T-helper 1 cell treated with Interleukin-12 subunit alpha and Interleukin-12 subunit beta and Interleukin-4 antibody, amounts not matched to agents 30 μg/mL and 1 μg/mL, for 36 hours (primary cell): ENCODE data around the gene VASH1.

ENCODE experiments used
- H3K27ac Mint-ChIP-seq: one replicate; pipeline ENCODE4 v1.8.0; 2021; ENCODE audit warnings: mild to moderate bottlenecking, mixed read lengths
- H3K27me3 Mint-ChIP-seq: one replicate; pipeline ENCODE4 v1.8.0; 2021; ENCODE audit warnings: low read depth, mixed read lengths
- H3K36me3 Mint-ChIP-seq: one replicate; pipeline ENCODE4 v1.8.0; 2021; ENCODE audit warnings: low read depth, mixed read lengths
- H3K4me1 Mint-ChIP-seq: one replicate; pipeline ENCODE4 v1.8.0; 2021; ENCODE audit warnings: low read depth, mixed read lengths
- H3K4me3 Mint-ChIP-seq: one replicate; pipeline ENCODE4 v1.8.0; 2021; ENCODE audit warnings: mild to moderate bottlenecking, moderate library complexity, mixed read lengths
- H3K9me3 Mint-ChIP-seq: one replicate; pipeline ENCODE4 v1.8.0; 2021; ENCODE audit warnings: mixed read lengths

Gene VASH1

DNA sequence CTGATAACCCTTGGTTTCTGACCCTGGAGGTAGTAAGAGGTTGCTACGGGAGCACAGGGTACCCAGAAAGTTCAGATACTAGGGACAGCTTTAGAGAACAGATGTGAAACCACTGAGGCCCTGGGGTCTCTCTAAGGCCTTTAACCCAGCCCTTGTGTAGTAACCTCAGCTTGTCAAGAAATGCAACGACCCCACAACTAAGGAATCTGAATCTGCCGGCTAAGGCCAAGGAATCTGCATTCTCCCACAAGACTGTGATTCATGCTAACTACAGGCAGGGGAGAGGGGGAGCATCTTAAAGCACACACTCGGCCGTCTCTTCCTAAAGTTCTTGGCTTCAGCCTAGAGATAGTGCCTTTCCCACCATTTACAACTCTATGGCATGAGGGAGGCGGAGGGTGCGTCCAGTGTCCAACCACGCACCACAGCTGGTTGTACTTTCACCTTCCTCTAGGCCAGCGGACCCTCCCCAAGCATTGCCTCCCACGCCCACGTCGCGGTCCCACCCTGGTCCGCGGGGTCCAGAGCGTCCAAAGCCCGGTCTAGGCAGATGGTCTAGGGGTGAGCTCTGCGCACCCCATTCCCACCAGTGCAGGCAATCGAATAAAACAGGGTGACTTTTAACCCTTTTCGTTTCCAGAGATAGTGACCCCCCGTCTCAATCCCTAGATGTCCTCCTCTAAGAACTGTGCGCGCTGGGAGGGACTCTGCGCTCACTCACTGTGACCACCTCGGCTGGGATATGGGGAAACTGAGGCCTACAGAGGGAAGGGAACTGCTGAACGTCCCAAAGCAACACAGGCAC is 735 bp upstream of the VASH1 start:
- no peaks in the 10 kb centered on the region for H3K9me3 Mint-ChIP-seq
- no peak overlapping the region for H3K27ac Mint-ChIP-seq
- no peaks in the 10 kb centered on the region for H3K36me3 Mint-ChIP-seq
- peaks cover 76% of the 10 kb centered on the region for H3K27me3 Mint-ChIP-seq
- peaks cover 11% of the 10 kb centered on the region for H3K4me1 Mint-ChIP-seq
- peak overlapping the region; percentile 73 for H3K4me3 Mint-ChIP-seq

DNA sequence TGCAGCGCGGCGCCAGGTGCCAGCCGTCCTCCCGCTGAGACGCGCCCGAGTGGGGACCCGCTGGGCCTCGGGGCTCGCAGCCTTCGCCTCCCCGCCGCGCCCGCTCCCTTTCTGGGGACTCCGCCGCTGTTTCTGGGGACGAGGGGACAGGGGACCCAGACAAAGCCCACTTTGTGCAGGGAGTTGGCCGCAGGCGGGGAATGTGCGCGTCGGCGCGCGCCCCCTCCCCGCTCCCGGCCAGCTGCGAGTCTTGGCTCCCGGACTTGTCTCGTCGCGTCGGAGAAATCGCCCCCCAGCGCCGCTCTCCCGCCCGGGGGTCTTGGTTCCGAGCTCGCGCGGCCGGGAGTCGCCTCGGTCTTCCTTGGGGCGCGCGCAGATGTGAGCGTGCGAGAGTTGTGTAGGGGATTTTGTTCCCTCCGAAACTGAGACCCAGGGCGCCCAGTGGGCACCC is 717 bp downstream of the VASH1 start:
- Mint-ChIP-seq H3K27me3 (peaks cover 71% of the 10 kb centered on the region), H3K9me3 (no peaks in the 10 kb centered on the region), H3K36me3 (no peaks in the 10 kb centered on the region), H3K27ac (no peak overlapping the region), H3K4me3 (peak overlapping the region; percentile 84), H3K4me1 (peaks cover 11% of the 10 kb centered on the region)

DNA sequence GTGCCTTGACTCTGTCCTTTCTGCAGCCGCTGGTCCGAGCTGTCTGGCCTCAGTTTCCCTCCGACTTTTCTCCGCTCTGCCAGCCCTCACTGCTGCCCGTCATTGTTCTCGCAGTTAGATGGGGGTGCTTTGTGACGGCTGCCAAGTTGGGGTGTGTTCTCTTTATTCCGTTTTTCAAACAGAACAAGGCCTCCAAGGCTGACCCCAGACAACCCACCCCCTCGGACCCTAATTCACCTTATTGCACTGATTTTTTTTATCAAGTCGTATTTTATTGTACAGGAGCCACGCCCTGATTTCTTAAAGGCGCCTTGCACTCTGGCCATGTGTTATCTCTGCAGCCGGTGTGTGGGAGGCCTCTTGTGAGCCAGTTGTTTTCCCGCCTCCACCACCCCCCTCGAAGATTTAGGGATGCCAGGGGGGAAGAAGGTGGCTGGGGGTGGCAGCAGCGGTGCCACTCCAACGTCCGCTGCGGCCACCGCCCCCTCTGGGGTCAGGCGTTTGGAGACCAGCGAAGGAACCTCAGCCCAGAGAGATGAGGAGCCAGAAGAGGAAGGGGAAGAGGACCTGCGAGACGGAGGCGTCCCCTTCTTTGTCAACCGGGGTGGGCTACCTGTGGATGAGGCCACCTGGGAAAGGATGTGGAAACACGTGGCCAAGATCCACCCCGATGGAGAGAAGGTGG is 1.3 kb downstream of the VASH1 start:
- no peaks in the 10 kb centered on the region for H3K9me3 Mint-ChIP-seq
- no peak overlapping the region for H3K27ac Mint-ChIP-seq
- peaks cover 13% of the 10 kb centered on the region for H3K4me1 Mint-ChIP-seq
- peak overlapping the region; percentile 84 for H3K4me3 Mint-ChIP-seq
- peaks cover 70% of the 10 kb centered on the region for H3K27me3 Mint-ChIP-seq
- no peaks in the 10 kb centered on the region for H3K36me3 Mint-ChIP-seq

DNA sequence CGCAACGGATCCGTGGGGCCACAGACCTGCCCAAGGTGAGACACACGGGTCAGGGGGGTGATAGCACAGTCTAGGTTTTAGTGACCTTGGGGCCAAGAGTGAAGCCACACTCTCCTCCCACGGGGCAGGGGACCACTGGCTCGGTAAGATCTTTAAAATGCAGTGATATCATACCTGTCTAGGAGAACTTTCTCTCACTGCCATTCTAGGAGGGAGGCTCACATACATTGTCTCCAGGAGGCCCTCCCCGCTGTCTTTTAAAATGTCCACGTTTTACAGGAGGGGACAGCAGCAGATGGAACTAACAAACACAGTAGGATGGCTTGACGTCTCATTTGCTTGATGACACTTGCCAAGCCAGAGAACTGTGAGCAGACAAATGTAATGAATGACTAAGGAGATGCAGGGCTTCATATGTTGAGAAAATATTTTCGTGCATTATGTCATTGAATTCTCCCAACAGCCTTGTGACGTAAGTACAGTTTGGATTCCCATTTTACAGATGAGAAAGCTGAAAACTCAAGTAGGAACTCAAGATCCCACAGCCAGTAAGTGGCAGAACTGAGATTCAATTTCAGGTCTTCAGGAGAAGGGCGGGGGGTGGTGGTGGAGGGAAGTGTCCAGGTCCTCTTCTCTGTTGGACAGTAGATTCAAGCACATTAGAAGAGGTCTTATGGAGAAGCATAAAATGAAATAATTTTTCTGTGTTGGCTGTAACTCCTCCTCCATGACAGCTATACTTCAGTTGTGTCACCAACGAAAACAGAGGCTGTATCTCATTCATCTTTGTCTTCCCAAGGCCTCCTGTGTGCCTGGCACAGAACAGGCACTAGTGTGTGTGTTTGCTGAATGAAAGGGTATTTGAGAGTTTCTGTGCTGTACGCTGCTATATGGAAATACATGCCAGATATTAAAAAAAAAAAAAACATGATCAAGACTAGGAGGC is 2.1 kb downstream of the VASH1 start:
- Mint-ChIP-seq H3K4me1 (peaks cover 21% of the 10 kb centered on the region), H3K36me3 (no peaks in the 10 kb centered on the region), H3K4me3 (peak overlapping the region; percentile 11), H3K27me3 (peaks cover 62% of the 10 kb centered on the region), H3K27ac (no peak overlapping the region), H3K9me3 (no peaks in the 10 kb centered on the region)

DNA sequence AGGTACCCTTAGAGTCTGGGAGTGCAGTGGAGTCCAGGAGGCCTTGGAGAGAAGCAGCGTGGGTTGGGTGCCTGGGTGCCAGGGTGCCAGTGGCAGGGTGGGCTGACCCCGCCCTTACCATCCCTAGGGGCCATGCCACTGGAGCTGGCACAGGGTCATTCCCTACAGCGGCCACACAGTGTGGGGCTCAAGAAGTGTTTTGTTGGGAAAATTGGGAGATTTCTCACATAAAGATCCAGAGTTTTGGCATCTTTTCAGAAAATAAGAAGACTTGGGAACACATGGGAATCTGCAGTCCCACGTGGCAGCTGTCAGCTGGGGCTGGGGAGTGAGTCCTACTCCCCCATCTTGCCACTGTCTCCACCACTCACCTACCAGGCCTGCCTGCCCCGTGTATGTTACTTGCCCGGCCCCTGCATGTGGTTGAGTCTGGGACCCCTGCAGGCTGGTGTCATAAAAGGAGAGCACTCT is 4.2 kb downstream of the VASH1 start:
- H3K27ac Mint-ChIP-seq: no peak overlapping the region
- peaks cover 32% of the 10 kb centered on the region for H3K4me1 Mint-ChIP-seq
- peaks cover 41% of the 10 kb centered on the region for H3K27me3 Mint-ChIP-seq
- no peaks in the 10 kb centered on the region for H3K9me3 Mint-ChIP-seq
- H3K36me3 Mint-ChIP-seq: no peaks in the 10 kb centered on the region
- no peak overlapping the region for H3K4me3 Mint-ChIP-seq

DNA sequence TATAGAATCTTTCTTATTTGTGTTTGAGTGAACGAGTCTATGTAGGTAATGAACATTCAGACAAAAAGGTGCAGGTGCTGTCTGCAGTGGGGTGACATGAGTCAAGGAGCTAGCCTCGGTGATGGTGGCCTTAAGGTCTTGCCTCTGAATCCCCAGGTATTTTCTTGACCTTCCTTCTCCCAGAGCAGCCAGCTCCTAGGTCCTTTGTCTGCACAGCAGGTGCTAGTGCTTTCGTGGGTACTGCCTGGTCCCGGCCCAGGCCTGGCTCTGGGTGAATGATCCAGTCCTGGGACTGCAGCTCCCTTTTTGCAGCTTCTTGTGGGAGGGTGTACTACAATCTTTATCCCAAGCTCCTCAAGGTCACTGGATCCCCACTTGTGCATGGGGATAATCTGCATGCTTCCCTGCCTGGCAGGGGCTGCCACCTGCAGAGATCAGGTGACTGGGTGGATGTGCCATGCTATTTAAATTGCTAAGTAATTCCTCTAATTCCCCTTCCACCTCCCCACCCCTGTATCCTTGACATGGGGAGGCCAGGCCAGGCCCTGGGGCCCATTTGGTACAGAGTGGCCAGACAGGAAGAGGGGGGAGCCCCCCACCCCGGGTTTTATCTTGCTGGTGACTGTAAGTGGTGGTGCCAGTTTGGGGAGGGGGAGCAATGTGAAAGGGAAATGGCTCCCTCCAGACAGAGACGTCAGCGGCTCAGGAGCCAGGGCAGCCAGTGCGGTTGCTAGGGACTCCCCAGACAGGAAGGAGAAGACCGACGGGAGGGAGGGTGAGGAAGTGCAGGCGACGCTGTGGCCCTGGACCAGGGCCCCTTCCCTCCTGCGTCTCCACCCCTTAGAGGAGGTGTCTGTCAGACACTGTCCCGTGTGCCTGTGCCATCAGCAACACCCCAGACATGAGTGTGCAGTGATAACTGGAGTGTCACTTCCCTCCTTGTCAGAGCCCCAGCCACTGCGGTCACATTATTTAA is 6.7 kb downstream of the VASH1 start:
- Mint-ChIP-seq H3K9me3 (no peaks in the 10 kb centered on the region), H3K4me3 (peak overlapping the region; percentile 46), H3K27ac (peak overlapping the region; percentile 68), H3K4me1 (peaks cover 25% of the 10 kb centered on the region), H3K27me3 (peaks cover 27% of the 10 kb centered on the region), H3K36me3 (no peaks in the 10 kb centered on the region)

DNA sequence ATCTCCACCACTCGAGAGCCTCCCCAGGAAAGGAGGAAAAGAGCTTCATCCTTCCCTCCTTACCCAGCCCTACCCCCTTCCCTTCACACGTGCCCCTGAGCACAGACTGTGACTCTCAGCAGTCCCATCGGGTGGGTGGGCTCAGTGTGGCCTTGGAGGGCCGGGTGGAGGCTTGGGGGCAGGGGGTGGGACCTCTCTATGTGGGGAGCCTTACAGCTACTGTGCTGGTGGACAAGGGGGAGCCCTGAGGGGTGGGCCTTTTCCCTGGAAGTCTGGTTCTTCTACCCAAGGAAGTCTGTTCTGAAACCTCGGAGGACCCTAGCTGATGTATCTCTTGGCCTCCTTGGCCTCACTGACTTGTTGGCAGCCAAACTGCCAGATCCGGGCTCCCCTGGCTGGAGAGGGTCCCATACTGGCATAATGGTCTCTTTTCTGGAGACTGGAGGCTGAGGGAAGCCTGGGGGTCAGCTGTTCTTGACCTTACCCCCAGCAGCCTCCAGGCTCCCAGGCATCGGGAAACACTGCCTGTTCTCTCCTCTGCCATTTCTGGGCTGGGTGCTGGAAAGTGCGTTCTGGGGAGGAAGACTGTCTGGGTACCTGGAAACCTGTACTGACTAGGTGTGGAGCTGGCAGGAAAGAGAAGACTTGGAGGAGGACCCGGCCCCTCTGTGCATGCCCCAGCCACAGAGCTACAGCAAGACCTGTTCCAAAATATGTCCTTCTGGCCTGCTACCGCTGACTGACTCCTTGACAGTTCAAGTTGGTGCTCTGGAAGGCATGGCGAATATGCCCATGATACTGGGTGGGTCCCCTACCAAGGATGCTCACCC is 7.6 kb downstream of the VASH1 start:
- H3K4me3 Mint-ChIP-seq: peak overlapping the region; percentile 46
- no peaks in the 10 kb centered on the region for H3K36me3 Mint-ChIP-seq
- no peaks in the 10 kb centered on the region for H3K9me3 Mint-ChIP-seq
- H3K4me1 Mint-ChIP-seq: peaks cover 24% of the 10 kb centered on the region
- peaks cover 18% of the 10 kb centered on the region for H3K27me3 Mint-ChIP-seq
- H3K27ac Mint-ChIP-seq: peak overlapping the region; percentile 68

DNA sequence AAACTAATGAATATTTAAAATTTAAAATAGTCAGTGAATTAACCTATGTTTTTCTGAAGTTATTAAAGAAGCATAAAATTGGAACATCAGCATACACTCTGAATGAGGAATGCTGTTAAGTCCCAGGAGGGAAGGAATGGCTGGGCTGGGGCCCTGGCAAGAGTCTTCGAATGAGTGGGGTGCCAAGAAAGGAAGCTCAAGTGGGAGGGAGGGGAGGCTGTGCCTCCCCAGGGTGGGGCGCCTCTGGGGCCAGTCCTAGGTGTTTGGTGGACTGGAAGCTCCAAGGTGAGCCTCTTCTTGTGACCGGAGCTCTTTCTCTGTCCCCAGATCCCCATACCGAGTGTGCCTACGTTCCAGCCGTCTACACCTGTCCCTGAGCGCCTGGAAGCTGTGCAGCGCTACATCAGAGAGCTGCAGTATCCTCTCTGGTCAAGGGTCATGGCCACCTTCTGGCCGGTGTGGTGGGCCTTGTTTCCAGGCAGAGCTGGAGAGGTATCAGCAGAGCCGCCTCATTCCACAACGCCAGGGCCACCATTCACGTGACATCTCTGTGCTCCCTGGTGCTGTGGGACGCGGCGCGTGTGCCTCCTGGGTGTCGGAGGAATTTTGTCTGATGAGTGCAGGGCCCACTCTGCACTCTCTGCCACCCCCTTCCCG is 8.5 kb downstream of the VASH1 start:
- Mint-ChIP-seq H3K27ac (no peak overlapping the region), H3K4me3 (no peak overlapping the region), H3K9me3 (no peaks in the 10 kb centered on the region), H3K27me3 (peaks cover 11% of the 10 kb centered on the region), H3K4me1 (peaks cover 23% of the 10 kb centered on the region), H3K36me3 (no peaks in the 10 kb centered on the region)

DNA sequence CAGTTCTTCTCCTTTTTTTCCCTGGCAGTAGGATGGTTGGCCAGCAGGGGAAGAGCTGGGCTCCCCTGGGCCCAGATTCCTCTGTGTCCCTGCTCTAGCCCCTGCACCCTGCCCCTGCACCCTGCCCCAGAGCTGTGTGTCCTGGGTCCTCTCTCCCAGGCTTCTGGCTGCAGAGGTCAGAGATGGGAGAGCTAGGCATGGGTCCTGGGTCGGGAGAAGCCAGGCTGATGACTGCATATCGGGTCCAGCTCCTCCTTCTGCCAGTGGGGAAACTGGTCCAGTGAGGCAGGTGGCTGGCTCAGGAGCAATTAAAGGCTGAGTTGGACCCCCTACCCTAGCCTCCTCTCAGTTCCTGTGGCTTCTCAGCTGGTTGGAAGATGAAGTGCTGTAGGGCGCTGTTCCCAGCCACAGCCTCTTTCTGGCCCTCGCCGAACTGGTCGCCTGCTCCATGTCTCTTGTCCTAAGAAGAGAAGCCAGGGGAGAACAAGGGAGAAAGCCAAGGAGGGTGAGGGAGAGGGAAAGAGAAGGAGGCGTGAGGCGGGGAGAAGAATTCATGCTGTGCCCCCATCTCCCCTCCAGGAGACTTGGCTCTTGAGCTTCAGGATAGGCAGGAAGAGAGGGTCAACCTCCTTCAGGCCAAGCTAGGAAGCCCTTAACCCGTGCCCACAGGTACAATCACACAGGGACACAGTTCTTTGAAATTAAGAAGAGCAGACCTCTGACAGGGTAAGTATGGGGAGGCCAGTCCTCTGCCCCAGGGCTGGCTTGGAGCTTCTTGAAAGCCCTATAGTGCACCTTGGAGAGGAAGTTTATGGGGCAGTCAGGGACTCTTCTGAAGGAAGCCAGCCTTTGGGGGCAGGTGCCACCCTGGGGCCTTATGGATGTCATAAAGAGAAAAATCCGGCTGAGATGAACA is 9.5 kb downstream of the VASH1 start:
- peaks cover 23% of the 10 kb centered on the region for H3K4me1 Mint-ChIP-seq
- no peak overlapping the region for H3K4me3 Mint-ChIP-seq
- no peaks in the 10 kb centered on the region for H3K9me3 Mint-ChIP-seq
- H3K27ac Mint-ChIP-seq: no peak overlapping the region
- H3K36me3 Mint-ChIP-seq: no peaks in the 10 kb centered on the region
- peaks cover 1% of the 10 kb centered on the region for H3K27me3 Mint-ChIP-seq

DNA sequence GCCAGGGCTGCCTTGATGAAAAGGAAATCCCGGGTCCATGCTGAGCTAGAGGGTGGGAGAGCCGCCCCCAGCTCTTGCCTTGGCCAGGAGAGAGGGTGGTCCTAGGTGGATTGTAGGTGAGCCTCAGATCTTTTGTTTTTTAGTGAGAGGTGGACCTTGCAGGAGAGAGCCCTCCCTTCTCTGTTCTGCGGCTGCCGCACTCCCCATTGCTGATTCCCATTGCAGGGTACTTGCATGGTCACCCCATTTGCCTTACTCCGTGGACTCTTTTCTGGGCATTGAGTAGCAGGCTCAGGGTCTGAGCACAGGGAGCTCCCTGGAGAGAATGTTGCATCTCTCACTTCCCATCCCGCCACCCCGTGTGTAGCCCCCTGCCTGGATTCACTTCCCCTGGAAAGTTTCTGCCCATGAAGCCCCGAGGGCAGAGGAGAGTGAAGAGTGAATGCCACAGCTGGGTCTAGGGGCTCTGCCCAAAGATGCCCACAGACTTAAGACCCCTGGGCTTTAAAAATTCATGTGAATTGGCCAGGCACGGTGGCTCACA is 10.2 kb downstream of the VASH1 start:
- H3K4me3 Mint-ChIP-seq: no peak overlapping the region
- H3K27me3 Mint-ChIP-seq: no peaks in the 10 kb centered on the region
- peaks cover 23% of the 10 kb centered on the region for H3K4me1 Mint-ChIP-seq
- H3K9me3 Mint-ChIP-seq: no peaks in the 10 kb centered on the region
- H3K27ac Mint-ChIP-seq: no peak overlapping the region
- H3K36me3 Mint-ChIP-seq: no peaks in the 10 kb centered on the region

DNA sequence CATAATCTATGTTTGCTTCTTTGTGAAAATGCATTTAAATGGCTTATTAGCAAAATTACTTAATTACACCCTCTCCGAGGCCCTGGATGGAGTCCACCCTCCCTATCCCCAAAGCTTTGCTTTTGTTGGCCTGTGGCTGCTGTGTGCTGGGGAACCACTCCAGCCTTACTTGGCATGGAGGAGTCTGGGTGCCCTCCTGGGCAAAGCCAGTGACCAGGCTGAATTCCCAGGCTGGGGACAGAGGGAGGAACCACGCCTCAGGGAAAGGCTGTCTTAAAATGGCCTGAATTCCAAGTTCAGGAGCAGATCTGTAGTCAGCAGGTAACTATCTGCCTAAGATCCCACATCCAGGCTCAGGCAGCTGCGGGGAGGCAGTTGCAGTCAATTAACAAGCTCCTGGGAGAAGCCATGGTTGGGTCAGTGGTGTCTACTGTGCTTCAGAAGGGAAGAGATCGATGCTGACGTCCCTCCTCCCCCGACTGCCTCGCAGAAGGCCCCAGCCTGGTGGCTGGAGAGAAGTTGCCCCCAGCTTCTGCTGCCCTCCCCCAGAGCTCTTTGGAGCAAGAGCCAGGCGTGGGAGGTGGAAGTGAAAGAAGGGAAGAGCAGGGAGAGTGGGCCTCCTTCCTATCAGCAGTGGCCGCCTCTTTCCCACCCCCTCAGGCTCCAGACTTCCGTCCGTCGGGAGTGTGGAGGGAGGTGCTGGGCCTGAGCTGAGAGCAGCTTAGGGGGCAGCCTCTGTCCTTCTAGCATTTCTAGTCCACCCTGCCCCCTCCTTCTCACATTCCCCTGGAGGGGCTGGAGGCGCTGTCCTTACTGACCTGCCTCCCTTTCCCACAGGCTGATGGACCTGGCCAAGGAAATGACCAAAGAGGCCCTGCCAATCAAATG is 11.3 kb downstream of the VASH1 start:
- Mint-ChIP-seq H3K27ac (no peak overlapping the region), H3K4me3 (no peak overlapping the region), H3K27me3 (no peaks in the 10 kb centered on the region)

More for the DNA sequence above, 11.3 kb downstream of the VASH1 start:
- Mint-ChIP-seq H3K4me1 (peaks cover 24% of the 10 kb centered on the region), H3K36me3 (no peaks in the 10 kb centered on the region), H3K9me3 (no peaks in the 10 kb centered on the region)
